ENCODE measurements around the gene THOC1.

Gene THOC1

GRCh38 chr18:172361-172760 is 95.5 kb downstream of the THOC1 start:
- H3K9ac ChIP-seq (ENCODE audit: low read length), result no peak overlapping the region
- no peaks in the 10 kb centered on the region for H3K27me3 ChIP-seq (ENCODE audit: control insufficient read depth, insufficient read depth, low read length)
- no peaks in the 10 kb centered on the region for H3K4me1 ChIP-seq (ENCODE audit: control insufficient read depth, low read depth, low read length)
- no peak overlapping the region for H3K4me3 ChIP-seq (ENCODE audit: low read length)
- no peak overlapping the region for H3K27ac ChIP-seq (ENCODE audit: low read length)
- H3K9me3 ChIP-seq (ENCODE audit: control insufficient read depth, low read depth, low read length), result no peaks in the 10 kb centered on the region
- peaks cover 22% of the 10 kb centered on the region for H3K36me3 ChIP-seq (ENCODE audit: control insufficient read depth, low read depth, low read length)
